ENCODE data around the gene FAM120A. TPM values are rescaled to one million over a fixed set of nuclear protein-coding genes. Genes with fewer than 3 reads are reported as not detected.

The FAM120A gene
- total RNA-seq, 2 experiments from 2014 or later, result 116 to 117 TPM

- peaks cover 4% of the 10 kb centered on the region for H3K4me1 Mint-ChIP-seq
- peaks cover 17% of the 10 kb centered on the region for H3K36me3 Mint-ChIP-seq
- DNase-seq (no peak), ATAC-seq (ENCODE audit: low read depth) (no peak)
- POLR2A ChIA-PET, result no interaction called here
- H3K9me3 Mint-ChIP-seq, result peaks cover 17% of the 10 kb centered on the region
- no peak overlapping the region for H3K27ac Mint-ChIP-seq
- H3K27me3 Mint-ChIP-seq, result no peaks in the 10 kb centered on the region
- no peak overlapping the region for H3K4me3 Mint-ChIP-seq
Measured at GRCh38 chr9:93612052-93612795, 160.7 kb downstream of the FAM120A start.

- Mint-ChIP-seq H3K4me3 (no peak overlapping the region), H3K36me3 (peaks cover 15% of the 10 kb centered on the region), H3K4me1 (peaks cover 4% of the 10 kb centered on the region), H3K9me3 (peaks cover 16% of the 10 kb centered on the region), H3K27me3 (no peaks in the 10 kb centered on the region), H3K27ac (no peak overlapping the region)
- POLR2A ChIA-PET, result no interaction called here
- ATAC-seq (ENCODE audit: low read depth) (no peak), DNase-seq (no peak)
Measured at GRCh38 chr9:93612796-93613154, 161.3 kb downstream of the FAM120A start.

- Mint-ChIP-seq H3K9me3 (peaks cover 15% of the 10 kb centered on the region), H3K36me3 (peaks cover 12% of the 10 kb centered on the region), H3K4me3 (no peak overlapping the region), H3K27me3 (no peaks in the 10 kb centered on the region), H3K27ac (no peak overlapping the region), H3K4me1 (peaks cover 4% of the 10 kb centered on the region)
- ATAC-seq (ENCODE audit: low read depth), result no peak
- POLR2A ChIA-PET, result no interaction called here
- no peak for DNase-seq
Measured at GRCh38 chr9:93613174-93613573, 161.7 kb downstream of the FAM120A start.

DNA sequence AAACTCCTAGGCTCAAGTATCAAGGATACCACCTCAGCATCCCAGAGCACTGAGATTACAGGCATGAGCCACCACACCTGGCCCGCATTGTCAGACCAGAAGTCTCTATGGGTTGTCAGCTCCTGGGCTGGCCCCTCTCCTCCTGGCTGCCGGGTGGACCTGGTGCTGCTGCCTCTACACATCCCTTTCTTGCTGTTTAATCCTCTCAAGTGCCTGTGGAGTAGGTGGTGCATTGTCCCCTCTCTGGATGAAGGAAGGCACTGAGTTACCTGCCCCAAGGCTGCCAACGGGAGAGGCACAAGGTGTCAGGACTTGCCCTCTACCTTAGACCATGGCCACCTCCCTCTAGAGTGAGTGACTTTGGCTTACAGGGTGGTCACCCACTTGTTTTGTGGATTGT, 162.3 kb downstream of the FAM120A start:
- Mint-ChIP-seq H3K9me3 (peaks cover 11% of the 10 kb centered on the region), H3K4me3 (no peak overlapping the region), H3K27me3 (no peaks in the 10 kb centered on the region), H3K27ac (no peak overlapping the region), H3K36me3 (peaks cover 14% of the 10 kb centered on the region), H3K4me1 (peaks cover 4% of the 10 kb centered on the region)
- POLR2A ChIA-PET, result no interaction called here
- ATAC-seq (ENCODE audit: low read depth) (no peak), DNase-seq (no peak)

- Mint-ChIP-seq H3K4me3 (no peak overlapping the region), H3K27me3 (no peaks in the 10 kb centered on the region), H3K27ac (no peak overlapping the region), H3K4me1 (peaks cover 3% of the 10 kb centered on the region), H3K36me3 (peaks cover 6% of the 10 kb centered on the region), H3K9me3 (peaks cover 5% of the 10 kb centered on the region)
- ATAC-seq (ENCODE audit: low read depth) (no peak), DNase-seq (no peak)
- POLR2A ChIA-PET, result no interaction called here
Measured at GRCh38 chr9:93614830-93615468, 163.5 kb downstream of the FAM120A start.

Small RNAs within 50 kb of the gene (microRNA-seq; reads per million reads assigned to microRNA genes)
- gene MIR548AU, result not detected

Other genes with a start within 250 kb of the FAM120A start
- 10 to 100 TPM; 39.8 to 41.6 TPM for gene FAM120AOS, start 1.9 kb downstream of the FAM120A start, total RNA-seq
- gene PHF2, start 124.9 kb downstream of the FAM120A start, total RNA-seq, result 10 to 100 TPM; 27.9 to 29.5 TPM